ENCODE results near the gene FFAR2.

The FFAR2 gene

DNA sequence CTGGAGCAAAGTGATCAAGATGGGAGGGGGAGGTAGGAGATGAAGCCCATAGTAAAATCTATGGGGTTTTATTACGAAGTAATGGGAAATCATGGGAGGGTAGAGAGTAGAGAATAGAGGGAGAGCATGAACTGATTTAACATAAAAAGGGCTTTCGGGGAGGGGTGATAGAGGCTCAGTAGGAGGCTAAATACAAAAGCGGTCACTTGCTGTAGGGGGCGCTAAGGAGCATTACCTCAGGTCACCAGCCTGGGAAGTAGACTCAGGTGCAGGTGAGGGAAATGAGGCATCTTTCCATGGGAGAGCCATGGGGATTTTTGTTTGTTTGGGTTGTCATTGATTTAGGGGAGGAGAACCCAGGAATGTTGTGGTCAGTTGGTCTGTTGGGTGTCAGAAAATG, 28.1 kb downstream of the FFAR2 start:
- no peak overlapping the region for H3K27ac ChIP-seq
- TF ChIP-seq, protein P1, sequence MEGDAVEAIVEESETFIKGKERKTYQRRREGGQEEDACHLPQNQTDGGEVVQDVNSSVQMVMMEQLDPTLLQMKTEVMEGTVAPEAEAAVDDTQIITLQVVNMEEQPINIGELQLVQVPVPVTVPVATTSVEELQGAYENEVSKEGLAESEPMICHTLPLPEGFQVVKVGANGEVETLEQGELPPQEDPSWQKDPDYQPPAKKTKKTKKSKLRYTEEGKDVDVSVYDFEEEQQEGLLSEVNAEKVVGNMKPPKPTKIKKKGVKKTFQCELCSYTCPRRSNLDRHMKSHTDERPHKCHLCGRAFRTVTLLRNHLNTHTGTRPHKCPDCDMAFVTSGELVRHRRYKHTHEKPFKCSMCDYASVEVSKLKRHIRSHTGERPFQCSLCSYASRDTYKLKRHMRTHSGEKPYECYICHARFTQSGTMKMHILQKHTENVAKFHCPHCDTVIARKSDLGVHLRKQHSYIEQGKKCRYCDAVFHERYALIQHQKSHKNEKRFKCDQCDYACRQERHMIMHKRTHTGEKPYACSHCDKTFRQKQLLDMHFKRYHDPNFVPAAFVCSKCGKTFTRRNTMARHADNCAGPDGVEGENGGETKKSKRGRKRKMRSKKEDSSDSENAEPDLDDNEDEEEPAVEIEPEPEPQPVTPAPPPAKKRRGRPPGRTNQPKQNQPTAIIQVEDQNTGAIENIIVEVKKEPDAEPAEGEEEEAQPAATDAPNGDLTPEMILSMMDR (conservative IDR thresholded peaks at IDR 0.05; ENCODE audit: low read depth), result no peak
- POLR2A ChIA-PET (ENCODE audit: low non-redundant PET), result no interaction called here
- CTCF ChIA-PET, result no interaction called here
- DNase-seq (ENCODE audit: low spot score), result no peak

DNA sequence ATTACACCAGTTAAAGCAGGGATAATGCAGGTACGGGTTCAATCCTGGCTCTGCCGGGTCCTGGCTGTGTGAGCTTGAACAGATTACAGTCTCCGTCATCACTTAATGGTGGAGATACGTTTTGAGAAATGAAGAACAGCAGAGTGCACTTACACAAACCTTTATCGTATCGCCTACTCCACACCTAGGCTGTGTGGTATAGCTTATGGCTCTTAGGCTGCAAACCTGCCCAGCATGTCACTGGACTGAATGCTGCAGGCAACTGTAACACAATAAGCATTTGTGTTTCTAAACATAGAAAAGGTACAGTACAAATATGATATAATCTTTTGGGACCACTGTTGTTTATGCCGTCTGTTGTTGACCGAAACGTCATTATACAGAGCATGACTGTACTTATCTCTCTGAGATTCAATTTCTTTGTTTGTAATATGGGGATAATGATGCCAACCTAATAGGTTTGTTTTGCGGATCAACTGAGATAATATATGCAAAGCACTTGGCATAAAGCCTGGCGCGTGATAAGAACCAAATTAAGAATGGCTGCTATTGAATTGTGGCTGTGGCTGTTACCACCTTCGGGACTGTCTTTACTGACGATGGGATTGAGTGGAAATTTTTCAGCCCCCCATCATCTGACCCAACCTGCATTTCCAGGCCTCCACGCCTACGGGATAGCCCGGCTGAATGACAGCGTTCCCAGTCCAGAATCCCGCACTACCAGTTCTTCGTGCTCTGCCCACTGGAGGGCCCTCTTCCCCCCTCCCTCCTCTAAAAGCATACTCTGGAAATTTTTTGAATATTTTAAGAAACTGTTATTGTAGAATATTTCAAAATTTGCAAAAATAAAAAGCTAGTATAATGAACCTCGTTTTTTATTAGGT, 31.0 kb downstream of the FFAR2 start:
- CTCF ChIA-PET, result interaction anchor here (0.6 to 1.6 kb wide), 3 partner anchors 16 to 212 kb away, joined by 4 to 8 read pairs (median 4); no protein-coding TSS in a partner anchor
- POLR2A ChIA-PET (ENCODE audit: low non-redundant PET), result no interaction called here
- no peak overlapping the region for H3K27ac ChIP-seq
- TF ChIP-seq, protein P1 (conservative IDR thresholded peaks at IDR 0.05; ENCODE audit: low read depth), result no peak
- no peak for DNase-seq (ENCODE audit: low spot score)

DNA sequence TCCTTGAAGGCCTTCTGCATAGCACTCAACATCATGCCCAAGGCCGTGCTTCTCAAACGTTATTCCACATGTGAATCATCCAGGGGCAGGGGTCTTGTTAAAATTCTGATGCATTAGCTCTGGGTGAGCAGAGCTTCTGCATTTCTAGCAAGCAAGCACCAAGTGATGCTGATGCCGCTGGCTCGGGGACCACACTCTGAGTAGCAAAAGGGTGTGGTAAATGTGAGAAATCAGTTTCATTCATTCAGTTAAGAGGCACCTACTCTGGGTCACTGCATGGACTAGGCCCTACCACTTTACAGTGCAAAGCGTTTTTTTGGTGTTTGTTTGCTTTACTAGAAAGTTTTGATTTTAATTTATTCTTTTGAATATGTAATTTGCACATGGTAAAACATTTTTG, 35.0 kb downstream of the FFAR2 start:
- DNase-seq (ENCODE audit: low spot score), result no peak
- ChIA-PET POLR2A (ENCODE audit: low non-redundant PET) (no interaction called here), CTCF (no interaction called here)
- H3K27ac ChIP-seq, result no peak overlapping the region
- TF ChIP-seq, protein P1 (conservative IDR thresholded peaks at IDR 0.05; ENCODE audit: low read depth), result no peak

DNA sequence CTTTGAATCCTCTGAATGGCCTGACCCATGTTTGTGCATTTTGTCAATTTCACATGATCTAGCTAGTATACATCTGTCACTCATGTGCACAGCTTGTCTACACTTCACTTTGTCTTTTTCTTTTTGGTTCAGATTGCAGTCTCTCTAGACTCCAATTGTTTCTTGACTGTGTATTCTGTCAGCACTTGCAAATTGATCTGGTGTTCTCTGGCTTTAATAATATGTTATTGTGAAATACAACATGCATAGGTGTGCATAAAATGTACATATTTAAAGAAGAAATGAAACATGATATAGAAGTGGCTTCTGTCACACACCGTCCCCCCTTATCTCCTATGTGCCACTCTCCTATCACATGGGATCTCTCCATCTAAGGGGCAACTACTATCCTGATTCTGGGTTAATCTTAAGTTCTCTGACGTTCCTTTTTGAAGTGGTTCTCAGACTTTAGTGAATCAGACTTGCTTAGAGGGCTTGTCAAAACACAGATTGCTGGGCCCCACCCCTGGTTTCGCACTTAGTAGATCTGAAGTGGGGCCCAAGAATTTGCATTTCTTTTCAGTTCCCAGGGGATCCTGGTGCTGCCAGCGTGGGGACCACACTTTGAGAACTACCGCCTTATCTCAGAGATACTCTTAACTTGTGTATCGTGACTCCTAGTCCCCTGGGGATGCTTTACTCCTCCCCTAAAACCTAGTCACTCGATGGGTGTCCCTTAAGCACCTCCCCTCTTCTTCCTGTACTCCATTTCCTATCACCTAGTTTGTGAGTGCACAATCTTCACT, 36.4 kb downstream of the FFAR2 start:
- CTCF ChIA-PET, result no interaction called here
- H3K27ac ChIP-seq, result no peak overlapping the region
- no peak for DNase-seq (ENCODE audit: low spot score)

DNA sequence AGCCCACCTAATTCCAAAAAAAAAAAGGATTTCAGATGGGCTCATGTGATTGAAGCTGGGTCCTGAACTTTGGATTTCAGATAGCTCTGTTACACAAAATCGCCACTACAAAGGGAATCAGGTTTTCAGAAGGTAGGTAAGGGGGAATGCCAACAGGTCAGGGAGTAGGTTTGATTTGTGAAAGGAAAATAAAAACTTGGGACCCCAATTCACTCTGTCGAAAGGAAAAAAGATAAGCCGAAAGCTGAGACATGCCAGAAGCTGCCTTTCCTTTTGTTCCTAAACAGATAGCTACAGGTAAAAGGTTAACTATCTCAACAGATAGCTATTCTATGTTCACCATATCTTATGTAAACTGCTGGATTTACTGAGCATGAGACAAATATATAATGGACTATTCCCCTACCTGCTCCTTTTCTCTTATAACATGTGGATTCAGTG, 38.2 kb downstream of the FFAR2 start:
- CTCF ChIA-PET, result interaction anchor here (1.2 to 2.1 kb wide), 2 partner anchors 9 to 17 kb away, joined by 3 to 5 read pairs; no protein-coding TSS in a partner anchor
- POLR2A ChIA-PET (ENCODE audit: low non-redundant PET), result interaction anchor here (0.6 kb wide), 1 partner anchor 157 kb away, joined by 4 read pairs; no protein-coding TSS in a partner anchor
- H3K27ac ChIP-seq, result no peak overlapping the region
- TF ChIP-seq, protein P1 (conservative IDR thresholded peaks at IDR 0.05; ENCODE audit: low read depth), result no peak
- no peak for DNase-seq (ENCODE audit: low spot score)

More for the DNA sequence above, 36.4 kb downstream of the FFAR2 start:
- POLR2A ChIA-PET (ENCODE audit: low non-redundant PET), result no interaction called here
- TF ChIP-seq, protein P1 (conservative IDR thresholded peaks at IDR 0.05; ENCODE audit: low read depth), result no peak

DNA sequence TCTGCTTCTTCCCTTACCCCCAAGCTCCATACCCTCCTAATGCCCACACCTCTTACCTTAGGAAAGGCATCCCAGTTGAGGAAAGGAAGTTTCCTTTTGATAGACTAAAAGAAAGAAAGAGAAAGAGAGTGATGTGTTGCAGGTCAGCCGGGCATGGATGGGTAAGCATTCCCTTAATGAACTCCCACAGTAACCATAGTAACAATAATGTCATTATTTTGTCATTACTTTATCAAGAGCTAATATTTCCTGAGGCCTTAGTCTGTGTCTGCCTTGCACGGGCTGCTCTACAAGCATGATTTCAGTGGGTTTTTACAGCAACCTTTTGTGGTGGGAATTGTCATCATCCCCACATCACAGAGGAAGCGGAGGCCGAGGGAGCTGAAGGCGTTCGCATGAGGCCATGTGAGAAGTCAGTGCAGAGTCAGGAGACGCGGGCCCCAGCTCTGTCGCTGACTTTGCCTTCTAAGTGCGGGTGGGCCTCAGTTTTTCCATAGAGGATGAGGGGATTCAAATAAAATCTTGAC, 39.7 kb downstream of the FFAR2 start:
- DNase-seq (ENCODE audit: low spot score), result no peak
- POLR2A ChIA-PET (ENCODE audit: low non-redundant PET), result no interaction called here
- CTCF ChIA-PET, result interaction anchor here (0.6 to 2.1 kb wide), 4 partner anchors 8 to 275 kb away, joined by 3 to 5 read pairs (median 4); no protein-coding TSS in a partner anchor
- TF ChIP-seq, protein P1 (conservative IDR thresholded peaks at IDR 0.05; ENCODE audit: low read depth), result no peak
- H3K27ac ChIP-seq, result no peak overlapping the region
